ENCODE results near the gene OOEP.

OOEP gene

DNA sequence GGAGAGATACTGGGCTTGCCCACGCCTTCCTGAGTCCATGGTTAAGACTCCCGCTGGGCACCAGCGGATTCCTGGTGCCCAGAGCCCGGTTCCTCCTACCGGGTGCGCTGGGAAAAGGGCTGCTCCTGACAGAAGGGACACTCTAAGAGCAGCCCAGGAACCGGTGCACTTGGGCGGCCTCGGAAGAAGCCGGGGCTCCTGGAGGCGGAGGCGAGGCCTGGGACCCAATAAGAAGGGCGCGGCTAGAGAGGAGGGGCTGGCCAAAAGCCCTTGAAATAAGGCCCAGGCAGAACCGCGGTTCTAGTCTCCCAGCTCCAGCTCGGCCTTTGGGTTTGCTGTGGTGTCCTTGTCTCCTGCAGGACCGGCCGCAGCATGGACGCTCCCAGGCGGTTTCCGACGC, 7.3 kb downstream of the OOEP start, which contains the start of gene KHDC3L:
KHDC3L (plus strand) TSS at position 301 of the 400 bp plus-strand sequence; CDS start at position 373, 72 bp downstream.
- no peak for TF ChIP-seq YY1 (IDR thresholded peaks at IDR 0.05; ENCODE audit: low read depth)
- no peak for TF ChIP-seq CEBPB (IDR thresholded peaks at IDR 0.05)
- no peak for TF ChIP-seq REST (IDR thresholded peaks at IDR 0.05; ENCODE audit: low read depth)
- TF ChIP-seq, protein P1, sequence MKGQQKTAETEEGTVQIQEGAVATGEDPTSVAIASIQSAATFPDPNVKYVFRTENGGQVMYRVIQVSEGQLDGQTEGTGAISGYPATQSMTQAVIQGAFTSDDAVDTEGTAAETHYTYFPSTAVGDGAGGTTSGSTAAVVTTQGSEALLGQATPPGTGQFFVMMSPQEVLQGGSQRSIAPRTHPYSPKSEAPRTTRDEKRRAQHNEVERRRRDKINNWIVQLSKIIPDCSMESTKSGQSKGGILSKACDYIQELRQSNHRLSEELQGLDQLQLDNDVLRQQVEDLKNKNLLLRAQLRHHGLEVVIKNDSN (IDR thresholded peaks at IDR 0.05): no peak
- TF ChIP-seq TEAD4 (IDR thresholded peaks at IDR 0.05): no peak
- TF ChIP-seq TCF12 (IDR thresholded peaks at IDR 0.05; ENCODE audit: low read depth): no peak
- no peak for TF ChIP-seq FOXM1 (IDR thresholded peaks at IDR 0.05; ENCODE audit: borderline replicate concordance, low read depth)
- no peak for TF ChIP-seq CREB1 (IDR thresholded peaks at IDR 0.05; ENCODE audit: low read depth)
- no peak for TF ChIP-seq TAF1 (IDR thresholded peaks at IDR 0.05; ENCODE audit: low read depth)
- no peak for TF ChIP-seq EP300 (IDR thresholded peaks at IDR 0.05; ENCODE audit: borderline replicate concordance)
- TF ChIP-seq NFIC (IDR thresholded peaks at IDR 0.05): no peak
- TF ChIP-seq EGR1 (IDR thresholded peaks at IDR 0.05): no peak
- no peak for TF ChIP-seq RAD21 (IDR thresholded peaks at IDR 0.05; ENCODE audit: low read depth)
- no peak for TF ChIP-seq MAX (IDR thresholded peaks at IDR 0.05)
- no peak for TF ChIP-seq ZBTB7A (IDR thresholded peaks at IDR 0.05; ENCODE audit: low read depth)

GRCh38 chr6:73353636-73354593, 15.8 kb downstream of the OOEP start, which contains the start of gene DPPA5:
TSS of gene DPPA5 (minus strand) at chr6:73354276. CDS start at chr6:73354225, 51 bp downstream.
- no peak for TF ChIP-seq MAX (IDR thresholded peaks at IDR 0.05)
- TF ChIP-seq EGR1 (IDR thresholded peaks at IDR 0.05): no peak
- no peak for TF ChIP-seq CEBPB (IDR thresholded peaks at IDR 0.05)
- TF ChIP-seq CREB1 (IDR thresholded peaks at IDR 0.05; ENCODE audit: low read depth): no peak
- TF ChIP-seq YY1 (IDR thresholded peaks at IDR 0.05; ENCODE audit: low read depth): no peak
- no peak for TF ChIP-seq RAD21 (IDR thresholded peaks at IDR 0.05; ENCODE audit: low read depth)
- no peak for TF ChIP-seq REST (IDR thresholded peaks at IDR 0.05; ENCODE audit: low read depth)
- TF ChIP-seq, protein P1 (IDR thresholded peaks at IDR 0.05): no peak
- TF ChIP-seq TEAD4 (IDR thresholded peaks at IDR 0.05): no peak
- no peak for TF ChIP-seq EP300 (IDR thresholded peaks at IDR 0.05; ENCODE audit: borderline replicate concordance)
- no peak for TF ChIP-seq TCF12 (IDR thresholded peaks at IDR 0.05; ENCODE audit: low read depth)
- no peak for TF ChIP-seq NFIC (IDR thresholded peaks at IDR 0.05)
- TF ChIP-seq ZBTB7A (IDR thresholded peaks at IDR 0.05; ENCODE audit: low read depth): no peak
- no peak for TF ChIP-seq TAF1 (IDR thresholded peaks at IDR 0.05; ENCODE audit: low read depth)
- no peak for TF ChIP-seq FOXM1 (IDR thresholded peaks at IDR 0.05; ENCODE audit: borderline replicate concordance, low read depth)

DNA sequence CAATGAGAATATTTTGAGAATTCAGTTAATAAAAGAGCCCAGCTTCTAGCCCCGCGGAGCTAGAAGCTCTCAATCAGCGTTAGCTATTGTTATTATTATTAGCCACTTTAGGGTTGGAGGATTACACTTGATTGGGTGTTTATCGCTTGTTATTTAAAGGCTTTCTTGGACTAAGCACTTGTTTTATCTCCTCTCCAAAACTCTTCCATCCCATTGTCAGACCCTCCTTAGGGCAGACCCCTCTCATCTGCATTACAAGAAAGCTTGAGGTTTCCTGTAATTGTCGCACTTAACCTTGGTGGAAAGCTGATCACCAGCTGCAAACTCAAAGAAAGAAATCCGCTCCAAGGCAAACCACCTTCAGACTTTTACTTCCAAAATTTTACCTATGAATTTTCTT, 20.4 kb downstream of the OOEP start:
- no peak for TF ChIP-seq MAX (IDR thresholded peaks at IDR 0.05)
- TF ChIP-seq NFIC (IDR thresholded peaks at IDR 0.05): no peak
- TF ChIP-seq FOXM1 (IDR thresholded peaks at IDR 0.05; ENCODE audit: borderline replicate concordance, low read depth): no peak
- TF ChIP-seq REST (IDR thresholded peaks at IDR 0.05; ENCODE audit: low read depth): no peak
- no peak for TF ChIP-seq TAF1 (IDR thresholded peaks at IDR 0.05; ENCODE audit: low read depth)
- TF ChIP-seq CREB1 (IDR thresholded peaks at IDR 0.05; ENCODE audit: low read depth): no peak
- no peak for TF ChIP-seq TEAD4 (IDR thresholded peaks at IDR 0.05)
- no peak for TF ChIP-seq TCF12 (IDR thresholded peaks at IDR 0.05; ENCODE audit: low read depth)
- TF ChIP-seq EGR1 (IDR thresholded peaks at IDR 0.05): no peak
- no peak for TF ChIP-seq EP300 (IDR thresholded peaks at IDR 0.05; ENCODE audit: borderline replicate concordance)
- TF ChIP-seq YY1 (IDR thresholded peaks at IDR 0.05; ENCODE audit: low read depth): no peak
- no peak for TF ChIP-seq CEBPB (IDR thresholded peaks at IDR 0.05)
- TF ChIP-seq RAD21 (IDR thresholded peaks at IDR 0.05; ENCODE audit: low read depth): no peak

Data from Ishikawa (cell line).